ENCODE results near the gene HDAC10. TPM values are rescaled to one million over a fixed set of nuclear protein-coding genes. Genes with fewer than 3 reads are reported as not detected.

The HDAC10 gene
- total RNA-seq, 2 donors from 2014 or later, result 31.9 to 128 TPM

GRCh38 chr22:50293441-50294318, 42.6 kb upstream of the HDAC10 start:
- peak; percentile 80 for ATAC-seq
- no peaks in the 10 kb centered on the region for H3K27me3 ChIP-seq
- intact Hi-C loops (cut with DNase I), result no loop called here
- no peak overlapping the region for H3K4me3 ChIP-seq
- peak in 2 of 3 donors; percentile 37 to 40 for TF ChIP-seq POLR2A (IDR thresholded peaks at IDR 0.05)
- TF ChIP-seq, protein P1, sequence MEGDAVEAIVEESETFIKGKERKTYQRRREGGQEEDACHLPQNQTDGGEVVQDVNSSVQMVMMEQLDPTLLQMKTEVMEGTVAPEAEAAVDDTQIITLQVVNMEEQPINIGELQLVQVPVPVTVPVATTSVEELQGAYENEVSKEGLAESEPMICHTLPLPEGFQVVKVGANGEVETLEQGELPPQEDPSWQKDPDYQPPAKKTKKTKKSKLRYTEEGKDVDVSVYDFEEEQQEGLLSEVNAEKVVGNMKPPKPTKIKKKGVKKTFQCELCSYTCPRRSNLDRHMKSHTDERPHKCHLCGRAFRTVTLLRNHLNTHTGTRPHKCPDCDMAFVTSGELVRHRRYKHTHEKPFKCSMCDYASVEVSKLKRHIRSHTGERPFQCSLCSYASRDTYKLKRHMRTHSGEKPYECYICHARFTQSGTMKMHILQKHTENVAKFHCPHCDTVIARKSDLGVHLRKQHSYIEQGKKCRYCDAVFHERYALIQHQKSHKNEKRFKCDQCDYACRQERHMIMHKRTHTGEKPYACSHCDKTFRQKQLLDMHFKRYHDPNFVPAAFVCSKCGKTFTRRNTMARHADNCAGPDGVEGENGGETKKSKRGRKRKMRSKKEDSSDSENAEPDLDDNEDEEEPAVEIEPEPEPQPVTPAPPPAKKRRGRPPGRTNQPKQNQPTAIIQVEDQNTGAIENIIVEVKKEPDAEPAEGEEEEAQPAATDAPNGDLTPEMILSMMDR (IDR thresholded peaks at IDR 0.05), result peak in 2 of 7 experiments; percentile 5 to 9
- WGBS, 2 donors, result 16 to 70% methylated on average over 2 to 42 of the region's 42 CpGs
- no peaks in the 10 kb centered on the region for H3K9me3 ChIP-seq
- peaks cover 4 to 10% of the 10 kb centered on the region in 2 donors for H3K36me3 ChIP-seq (replicated peaks in 1 of 2; ENCODE audit: insufficient read depth in 1 of 2, low read depth in 2 of 2)
- peaks cover 70% of the 10 kb centered on the region for H3K4me1 ChIP-seq
- H3K27ac ChIP-seq, result peak overlapping the region; percentile 76 to 89 (median 82)
- DNase-seq, result peak; percentile 60 to 82 (median 76)

GRCh38 chr22:50292643-50293440, 41.8 kb upstream of the HDAC10 start:
- ATAC-seq, result no peak
- peaks cover 61% of the 10 kb centered on the region for H3K4me1 ChIP-seq

DNA sequence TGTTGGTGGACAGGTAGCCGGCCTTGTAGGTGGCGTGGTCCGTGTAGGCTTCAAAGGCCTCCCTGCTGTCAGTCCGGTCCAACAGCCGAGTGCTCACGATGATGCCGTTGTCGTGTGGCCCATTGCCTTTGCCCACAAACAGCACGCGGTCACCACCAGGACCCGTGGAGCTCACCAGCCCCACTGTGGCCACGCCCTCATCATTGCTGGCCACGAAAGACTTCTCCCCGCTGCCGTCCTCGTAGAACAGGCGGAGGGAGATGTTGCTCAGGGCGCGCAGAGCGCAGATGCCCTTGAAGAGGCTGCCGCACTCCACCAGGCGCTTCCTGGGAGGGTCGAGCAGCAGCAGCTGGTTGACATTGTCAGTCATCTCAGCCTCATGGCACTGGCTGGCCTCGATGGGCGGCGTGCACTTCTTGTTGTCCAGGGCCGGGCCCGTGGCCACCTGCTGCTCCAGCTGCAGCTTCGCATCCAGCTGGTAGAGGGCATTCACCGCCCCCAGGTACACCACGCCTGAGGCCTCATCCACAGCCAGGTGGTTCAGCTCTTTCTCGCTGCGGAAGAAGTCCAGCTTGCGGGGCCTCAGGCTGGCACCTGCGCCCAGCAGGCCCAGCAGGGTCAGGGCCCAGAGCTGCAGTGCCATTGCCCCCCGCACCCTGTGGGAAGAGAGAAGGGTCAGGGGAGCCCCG, 39.0 kb upstream of the HDAC10 start:
- Histone ChIP-seq H3K36me3 (replicated peaks in 1 of 2; ENCODE audit: insufficient read depth in 1 of 2, low read depth in 2 of 2) (peaks cover 11 to 26% of the 10 kb centered on the region in 2 donors), H3K27ac (no peak overlapping the region), H3K9me3 (no peaks in the 10 kb centered on the region), H3K4me3 (no peak overlapping the region), H3K4me1 (peaks cover 50% of the 10 kb centered on the region), H3K27me3 (no peaks in the 10 kb centered on the region)
- DNase-seq (no peak), ATAC-seq (no peak)
- TF ChIP-seq POLR2A (IDR thresholded peaks at IDR 0.05), result no peak
- TF ChIP-seq, protein P1 (IDR thresholded peaks at IDR 0.05), result no peak
- 87 to 89% methylated on average over 18 to 26 of the region's 37 CpGs for whole genome bisulfite sequencing, 2 donors
- intact Hi-C loops (cut with DNase I), result no loop called here

More at GRCh38 chr22:50292643-50293440, 41.8 kb upstream of the HDAC10 start:
- Histone ChIP-seq H3K36me3 (replicated peaks in 1 of 2; ENCODE audit: insufficient read depth in 1 of 2, low read depth in 2 of 2) (peaks cover 5 to 15% of the 10 kb centered on the region in 2 donors), H3K27me3 (no peaks in the 10 kb centered on the region), H3K9me3 (no peaks in the 10 kb centered on the region), H3K27ac (peak overlapping the region; percentile 36 to 89 (median 82)), H3K4me3 (no peak overlapping the region)
- TF ChIP-seq POLR2A (IDR thresholded peaks at IDR 0.05), result no peak
- TF ChIP-seq, protein P1 (IDR thresholded peaks at IDR 0.05), result no peak
- no peak for DNase-seq
- 41 to 77% methylated on average over 13 to 26 of the region's 29 CpGs for WGBS, 2 donors
- intact Hi-C loops (cut with DNase I), result no loop called here

- ATAC-seq (no peak), DNase-seq (no peak)
- no peak overlapping the region for H3K4me3 ChIP-seq
- WGBS, 2 donors, result 84 to 92% methylated on average over 5 to 57 of the region's 57 CpGs
- no peaks in the 10 kb centered on the region for H3K9me3 ChIP-seq
- H3K36me3 ChIP-seq (replicated peaks in 1 of 2; ENCODE audit: insufficient read depth in 1 of 2, low read depth in 2 of 2), result peaks cover 11 to 26% of the 10 kb centered on the region in 2 donors
- intact Hi-C loops (cut with DNase I), result no loop called here
- H3K4me1 ChIP-seq, result peaks cover 44% of the 10 kb centered on the region
- H3K27me3 ChIP-seq, result no peaks in the 10 kb centered on the region
- peak overlapping the region in 1 of 4 donors; percentile 20 for H3K27ac ChIP-seq
- no peak for TF ChIP-seq POLR2A (IDR thresholded peaks at IDR 0.05)
- TF ChIP-seq, protein P1 (IDR thresholded peaks at IDR 0.05), result no peak
Observed at GRCh38 chr22:50289151-50289941, 38.3 kb upstream of the HDAC10 start.

Data from body of pancreas (tissue), 4 donors.